Neural cell (in vitro differentiated cells): ENCODE results near the gene CLDN20. TPM values are rescaled to one million over a fixed set of nuclear protein-coding genes. Genes with fewer than 3 reads are reported as not detected.
A peak's percentile ranks its signal among the peaks of the same experiment; 100 is the strongest.
"Not testable (repeated sequence)": the region's sequence is repeated elsewhere in the genome, so short reads cannot be mapped to it uniquely, and the experiment has no call there.

ENCODE experiments used
- H2AFZ ChIP-seq: fragments of 200-600, 300-800 bp; sonication (generic), shearing (Covaris generic); 2 replicates; pipeline ENCODE4 v1.6.0; 2014; ENCODE audit warnings: low read depth, mild to moderate bottlenecking, antibody characterized with exemption, low read length, moderate library complexity
- H3F3A ChIP-seq: fragments of 200-600 bp; shearing (Covaris generic); 2 replicates; pipeline ENCODE4 v1.6.1; 2016; ENCODE audit warnings: mild to moderate bottlenecking, moderate library complexity, mixed read lengths, antibody characterized with exemption, low read length; ENCODE audit not compliant: insufficient read depth, poor library complexity, severe bottlenecking
- H3K27ac ChIP-seq: fragments of 200-600, 300-800 bp; sonication (generic), shearing (Covaris generic); 2 replicates; pipeline ENCODE4 v1.5.1; 2014; ENCODE audit warnings: mild to moderate bottlenecking, low read length, moderate library complexity
- H3K27me3 ChIP-seq: fragments of 300-800, 200-600 bp; sonication (generic), shearing (Covaris generic); 2 replicates; pipeline ENCODE4 v1.6.0; 2014; ENCODE audit warnings: mild to moderate bottlenecking, low read depth, low read length, moderate library complexity; ENCODE audit not compliant: insufficient read depth
- H3K36me3 ChIP-seq: fragments of 300-800, 200-600 bp; sonication (generic), shearing (Covaris generic); 2 replicates; pipeline ENCODE4 v1.5.1; 2014; ENCODE audit warnings: mild to moderate bottlenecking, antibody characterized with exemption, low read length, moderate library complexity; ENCODE audit not compliant: insufficient read depth
- H3K4me2 ChIP-seq: fragments of 300-800, 200-600 bp; sonication (generic), shearing (Covaris generic); 2 replicates; pipeline ENCODE4 v1.6.0; 2014; ENCODE audit warnings: mild to moderate bottlenecking, low read length
- H3K4me3 ChIP-seq: fragments of 300-800, 200-600 bp; sonication (generic), shearing (Covaris generic); 2 replicates; pipeline ENCODE4 v1.5.1; 2014; ENCODE audit warnings: mild to moderate bottlenecking, low read length, moderate library complexity
- H3K79me2 ChIP-seq: fragments of 200-600 bp; shearing (Covaris generic); replicated peaks from 2 replicates; pipeline ENCODE4 v1.6.0; 2014; ENCODE audit warnings: mild to moderate bottlenecking, low read length, moderate library complexity; ENCODE audit not compliant: insufficient read depth
- H3K9ac ChIP-seq: fragments of 300-800, 200-600 bp; sonication (generic), shearing (Covaris generic); 2 replicates; pipeline ENCODE4 v1.6.1; 2016; ENCODE audit warnings: mild to moderate bottlenecking, low read length, mixed read lengths
- H3K9me2 ChIP-seq: fragments of 200-600 bp; shearing (Covaris generic); 2 replicates; pipeline ENCODE4 v1.6.1; 2016; ENCODE audit warnings: mild to moderate bottlenecking, low read length, mixed read lengths; ENCODE audit not compliant: insufficient read depth
- H3K9me3 ChIP-seq: fragments of 200-600, 300-800 bp; sonication (generic), shearing (Covaris generic); 2 replicates; pipeline ENCODE4 v1.6.1; 2016; ENCODE audit warnings: mild to moderate bottlenecking, mixed run types, low read length, moderate library complexity, mixed read lengths
- H4K20me1 ChIP-seq: fragments of 200-600 bp; shearing (Covaris generic); 2 replicates; pipeline ENCODE4 v1.6.1; 2016; ENCODE audit warnings: mild to moderate bottlenecking, mixed run types; ENCODE audit not compliant: insufficient read depth
- EP300 ChIP-seq: fragments of 450-650 bp; conservative IDR thresholded peaks from 2 replicates; pipeline ENCODE4 v1.6.1; 2014; ENCODE audit warnings: antibody characterized with exemption, mild to moderate bottlenecking, moderate library complexity; ENCODE audit not compliant: poor library complexity, severe bottlenecking
- EZH2 ChIP-seq: fragments of 200-600, 300-800 bp; shearing (Covaris generic), sonication (generic); IDR thresholded peaks from 2 replicates; pipeline ENCODE4 v1.6.1; 2014; ENCODE audit warnings: antibody characterized with exemption, low read length, borderline replicate concordance, mild to moderate bottlenecking; ENCODE audit not compliant: insufficient read depth, poor library complexity, severe bottlenecking
- MXI1 ChIP-seq: fragments of 450-650 bp; conservative IDR thresholded peaks from 2 replicates; pipeline ENCODE4 v1.6.1; 2014; ENCODE audit warnings: antibody characterized with exemption, mild to moderate bottlenecking; ENCODE audit not compliant: poor library complexity, severe bottlenecking
- POLR2AphosphoS5 ChIP-seq: IDR thresholded peaks from 2 replicates; pipeline ENCODE4 v1.6.1; 2012
- RAD21 ChIP-seq: fragments of 450-650 bp; conservative IDR thresholded peaks from 2 replicates; pipeline ENCODE4 v1.6.1; 2014; ENCODE audit warnings: antibody characterized with exemption, mild to moderate bottlenecking, moderate library complexity
- SMC3 ChIP-seq: fragments of 450-650 bp; conservative IDR thresholded peaks from 2 replicates; pipeline ENCODE4 v1.6.1; 2014; ENCODE audit warnings: antibody characterized with exemption, mild to moderate bottlenecking, moderate library complexity; ENCODE audit not compliant: poor library complexity
- TAF1 ChIP-seq: IDR thresholded peaks from 2 replicates; pipeline ENCODE4 v1.6.1; 2012; ENCODE audit warnings: low read depth
- polyA plus RNA-seq: library from polyadenylated mRNA; depleted of rRNA; stranded (reverse); fragments of >200 nt; gene quantifications from 2 replicates; pipeline ENCODE4 v1.2.3, GENCODE V29; 2014
- TF ChIP-seq, protein P1 (sequence below): IDR thresholded peaks from 2 replicates; pipeline ENCODE4 v1.6.1; 2012; ENCODE audit warnings: borderline replicate concordance
- TF ChIP-seq, protein P2 (sequence below): fragments of 450-650 bp; IDR thresholded peaks from 2 replicates; pipeline ENCODE4 v1.5.1; 2014; ENCODE audit warnings: antibody characterized with exemption, mild to moderate bottlenecking, moderate library complexity; ENCODE audit not compliant: poor library complexity, severe bottlenecking

CLDN20 gene
- polyA plus RNA-seq, 1 donor from 2014 or later: not detected

DNA sequence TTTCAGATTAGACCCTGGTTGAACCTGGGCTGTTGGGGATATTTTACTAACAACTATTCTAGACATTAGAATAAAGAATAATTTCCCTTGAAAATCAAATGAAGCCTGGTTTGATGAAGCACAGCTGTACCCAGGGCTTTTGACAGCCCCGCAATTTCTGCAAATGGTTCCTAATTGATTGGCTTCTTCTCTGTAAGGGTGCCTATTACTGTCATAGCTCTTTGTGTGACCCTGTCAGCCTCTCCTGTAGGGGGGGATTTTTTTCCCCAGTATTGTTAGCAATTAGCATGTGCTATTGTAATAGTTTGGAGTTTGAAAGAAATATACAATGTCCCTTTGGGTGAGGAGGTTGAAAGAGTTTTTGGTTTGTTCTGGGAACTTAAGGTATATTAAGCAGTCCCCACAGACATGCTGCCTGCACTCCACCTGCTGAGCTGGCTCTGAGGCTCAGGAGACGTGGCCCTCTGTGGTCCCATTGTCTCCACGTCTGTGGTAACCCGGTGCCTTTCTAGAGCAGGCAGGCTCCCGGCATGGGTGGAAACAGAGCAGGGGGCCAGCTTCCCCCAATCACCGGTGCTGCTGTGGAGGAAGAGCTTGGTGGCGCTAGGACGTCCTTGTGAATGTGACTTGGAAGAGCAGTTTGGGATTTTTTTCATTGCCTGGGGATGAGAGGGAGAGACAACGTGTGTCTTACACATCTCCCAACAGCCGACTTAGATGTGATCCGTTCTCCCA, 47.3 kb upstream of the CLDN20 start:
- H3K4me2 ChIP-seq: peak overlapping the region; percentile 73
- TF ChIP-seq MXI1: peak; percentile 70
- peak; percentile 49 for TF ChIP-seq TAF1
- TF ChIP-seq, protein P1, sequence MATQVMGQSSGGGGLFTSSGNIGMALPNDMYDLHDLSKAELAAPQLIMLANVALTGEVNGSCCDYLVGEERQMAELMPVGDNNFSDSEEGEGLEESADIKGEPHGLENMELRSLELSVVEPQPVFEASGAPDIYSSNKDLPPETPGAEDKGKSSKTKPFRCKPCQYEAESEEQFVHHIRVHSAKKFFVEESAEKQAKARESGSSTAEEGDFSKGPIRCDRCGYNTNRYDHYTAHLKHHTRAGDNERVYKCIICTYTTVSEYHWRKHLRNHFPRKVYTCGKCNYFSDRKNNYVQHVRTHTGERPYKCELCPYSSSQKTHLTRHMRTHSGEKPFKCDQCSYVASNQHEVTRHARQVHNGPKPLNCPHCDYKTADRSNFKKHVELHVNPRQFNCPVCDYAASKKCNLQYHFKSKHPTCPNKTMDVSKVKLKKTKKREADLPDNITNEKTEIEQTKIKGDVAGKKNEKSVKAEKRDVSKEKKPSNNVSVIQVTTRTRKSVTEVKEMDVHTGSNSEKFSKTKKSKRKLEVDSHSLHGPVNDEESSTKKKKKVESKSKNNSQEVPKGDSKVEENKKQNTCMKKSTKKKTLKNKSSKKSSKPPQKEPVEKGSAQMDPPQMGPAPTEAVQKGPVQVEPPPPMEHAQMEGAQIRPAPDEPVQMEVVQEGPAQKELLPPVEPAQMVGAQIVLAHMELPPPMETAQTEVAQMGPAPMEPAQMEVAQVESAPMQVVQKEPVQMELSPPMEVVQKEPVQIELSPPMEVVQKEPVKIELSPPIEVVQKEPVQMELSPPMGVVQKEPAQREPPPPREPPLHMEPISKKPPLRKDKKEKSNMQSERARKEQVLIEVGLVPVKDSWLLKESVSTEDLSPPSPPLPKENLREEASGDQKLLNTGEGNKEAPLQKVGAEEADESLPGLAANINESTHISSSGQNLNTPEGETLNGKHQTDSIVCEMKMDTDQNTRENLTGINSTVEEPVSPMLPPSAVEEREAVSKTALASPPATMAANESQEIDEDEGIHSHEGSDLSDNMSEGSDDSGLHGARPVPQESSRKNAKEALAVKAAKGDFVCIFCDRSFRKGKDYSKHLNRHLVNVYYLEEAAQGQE: peak; percentile 82
- no peak for TF ChIP-seq RAD21
- TF ChIP-seq, protein P2, sequence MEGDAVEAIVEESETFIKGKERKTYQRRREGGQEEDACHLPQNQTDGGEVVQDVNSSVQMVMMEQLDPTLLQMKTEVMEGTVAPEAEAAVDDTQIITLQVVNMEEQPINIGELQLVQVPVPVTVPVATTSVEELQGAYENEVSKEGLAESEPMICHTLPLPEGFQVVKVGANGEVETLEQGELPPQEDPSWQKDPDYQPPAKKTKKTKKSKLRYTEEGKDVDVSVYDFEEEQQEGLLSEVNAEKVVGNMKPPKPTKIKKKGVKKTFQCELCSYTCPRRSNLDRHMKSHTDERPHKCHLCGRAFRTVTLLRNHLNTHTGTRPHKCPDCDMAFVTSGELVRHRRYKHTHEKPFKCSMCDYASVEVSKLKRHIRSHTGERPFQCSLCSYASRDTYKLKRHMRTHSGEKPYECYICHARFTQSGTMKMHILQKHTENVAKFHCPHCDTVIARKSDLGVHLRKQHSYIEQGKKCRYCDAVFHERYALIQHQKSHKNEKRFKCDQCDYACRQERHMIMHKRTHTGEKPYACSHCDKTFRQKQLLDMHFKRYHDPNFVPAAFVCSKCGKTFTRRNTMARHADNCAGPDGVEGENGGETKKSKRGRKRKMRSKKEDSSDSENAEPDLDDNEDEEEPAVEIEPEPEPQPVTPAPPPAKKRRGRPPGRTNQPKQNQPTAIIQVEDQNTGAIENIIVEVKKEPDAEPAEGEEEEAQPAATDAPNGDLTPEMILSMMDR: peak; percentile 22
- no peak for TF ChIP-seq SMC3
- TF ChIP-seq EP300: peak; percentile 72
- TF ChIP-seq POLR2AphosphoS5: peak; percentile 50
- TF ChIP-seq EZH2: no peak
- no peaks in the 10 kb centered on the region for H3K9me3 ChIP-seq
- peak overlapping the region; percentile 85 for H3K27ac ChIP-seq
- no peaks in the 10 kb centered on the region for H3K36me3 ChIP-seq
- H2AFZ ChIP-seq: peak overlapping the region; percentile 22
- H3K27me3 ChIP-seq: no peaks in the 10 kb centered on the region
- peak overlapping the region; percentile 70 for H3K9ac ChIP-seq
- no peaks in the 10 kb centered on the region for H4K20me1 ChIP-seq
- H3K79me2 ChIP-seq: peaks cover 33% of the 10 kb centered on the region
- H3F3A ChIP-seq: peaks cover under 1% of the 10 kb centered on the region
- no peaks in the 10 kb centered on the region for H3K9me2 ChIP-seq
- H3K4me3 ChIP-seq: peak overlapping the region; percentile 68

DNA sequence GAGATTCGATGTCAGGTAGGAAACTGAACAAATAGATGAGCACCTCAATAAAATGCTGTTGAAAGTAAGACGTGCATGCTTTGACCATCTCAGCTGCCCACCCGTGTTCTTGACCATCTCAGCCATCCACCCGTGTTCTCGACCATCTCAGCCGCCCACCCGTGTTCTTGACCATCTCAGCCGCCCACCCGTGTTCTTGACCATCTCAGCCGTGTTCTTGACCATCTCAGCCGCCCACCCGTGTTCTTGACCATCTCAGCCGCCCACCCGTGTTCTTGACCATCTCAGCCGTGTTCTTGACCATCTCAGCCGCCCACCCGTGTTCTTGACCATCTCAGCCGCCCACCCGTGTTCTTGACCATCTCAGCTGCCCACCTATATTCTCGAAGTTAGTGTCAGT, 45.1 kb upstream of the CLDN20 start:
- Histone ChIP-seq H3K79me2 (peaks cover 45% of the 10 kb centered on the region), H3K4me3 (peak overlapping the region; percentile 68), H3K4me2 (peak overlapping the region; percentile 73), H3K27ac (peak overlapping the region; percentile 85)
- H2AFZ ChIP-seq, H4K20me1 ChIP-seq, H3K27me3 ChIP-seq, H3K9me3 ChIP-seq, H3K9ac ChIP-seq, H3F3A ChIP-seq, H3K9me2 ChIP-seq, H3K36me3 ChIP-seq: not testable (repeated sequence)
